ENCODE measurements around the gene CHD2. TPM values are rescaled to one million over a fixed set of nuclear protein-coding genes. Genes with fewer than 3 reads are reported as not detected.

The CHD2 gene
- total RNA-seq, 1 donor from 2014 or later = 105 TPM

DNA sequence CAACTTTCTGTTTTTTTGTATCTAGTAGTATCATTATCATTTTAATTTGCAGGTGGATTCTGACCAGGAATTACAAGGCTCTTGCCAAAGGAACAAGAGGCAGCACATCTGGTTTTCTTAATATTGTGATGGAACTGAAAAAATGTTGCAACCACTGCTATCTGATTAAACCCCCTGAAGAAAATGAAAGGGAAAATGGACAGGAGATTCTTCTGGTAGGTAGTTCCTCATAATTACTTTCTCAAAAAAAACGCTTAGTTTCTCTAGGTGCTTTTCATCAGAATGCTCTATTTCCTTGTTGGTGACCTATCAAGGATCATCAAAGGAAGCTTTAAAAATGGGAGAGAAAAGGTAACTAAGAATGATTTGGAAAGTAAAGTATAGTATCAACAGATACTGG is 71.6 kb downstream of the CHD2 start:
- no peak overlapping the region for H3K4me3 ChIP-seq (ENCODE audit: insufficient read depth, low read depth, low read length)
- H3K36me3 ChIP-seq (ENCODE audit: insufficient read depth, low read length) = peaks cover 80% of the 10 kb centered on the region
- no peak overlapping the region for H3K27ac ChIP-seq (ENCODE audit: low read depth, low read length)
- no peak overlapping the region for H3K9ac ChIP-seq (ENCODE audit: low read length)
- Mint-ChIP-seq H3K9me3 (ENCODE audit: unreplicated experiment) (no peaks in the 10 kb centered on the region), H3K27ac (ENCODE audit: unreplicated experiment) (no peak overlapping the region), H3K4me3 (ENCODE audit: unreplicated experiment) (no peak overlapping the region), H3K4me1 (ENCODE audit: low read depth, unreplicated experiment) (peaks cover 12% of the 10 kb centered on the region), H3K36me3 (ENCODE audit: low read depth, unreplicated experiment) (peaks cover 38% of the 10 kb centered on the region), H3K27me3 (ENCODE audit: low read depth, unreplicated experiment) (no peaks in the 10 kb centered on the region)
- no peak for FAIRE-seq
- H2AFZ ChIP-seq (ENCODE audit: low read depth, low read length) = no peak overlapping the region
- H3K79me2 ChIP-seq (ENCODE audit: insufficient read depth, low read length) = peaks cover 82% of the 10 kb centered on the region
- no peaks in the 10 kb centered on the region for H3K27me3 ChIP-seq (ENCODE audit: insufficient read depth, low read length)
- H3K4me1 ChIP-seq (ENCODE audit: insufficient read depth, low read length) = no peaks in the 10 kb centered on the region
- no peak for DNase-seq (ENCODE audit: low read depth)
- no peak overlapping the region for H3K4me2 ChIP-seq (ENCODE audit: low read length)
- H4K20me1 ChIP-seq (ENCODE audit: insufficient read depth, low read length) = peaks cover 64% of the 10 kb centered on the region
- TF ChIP-seq, protein P1, sequence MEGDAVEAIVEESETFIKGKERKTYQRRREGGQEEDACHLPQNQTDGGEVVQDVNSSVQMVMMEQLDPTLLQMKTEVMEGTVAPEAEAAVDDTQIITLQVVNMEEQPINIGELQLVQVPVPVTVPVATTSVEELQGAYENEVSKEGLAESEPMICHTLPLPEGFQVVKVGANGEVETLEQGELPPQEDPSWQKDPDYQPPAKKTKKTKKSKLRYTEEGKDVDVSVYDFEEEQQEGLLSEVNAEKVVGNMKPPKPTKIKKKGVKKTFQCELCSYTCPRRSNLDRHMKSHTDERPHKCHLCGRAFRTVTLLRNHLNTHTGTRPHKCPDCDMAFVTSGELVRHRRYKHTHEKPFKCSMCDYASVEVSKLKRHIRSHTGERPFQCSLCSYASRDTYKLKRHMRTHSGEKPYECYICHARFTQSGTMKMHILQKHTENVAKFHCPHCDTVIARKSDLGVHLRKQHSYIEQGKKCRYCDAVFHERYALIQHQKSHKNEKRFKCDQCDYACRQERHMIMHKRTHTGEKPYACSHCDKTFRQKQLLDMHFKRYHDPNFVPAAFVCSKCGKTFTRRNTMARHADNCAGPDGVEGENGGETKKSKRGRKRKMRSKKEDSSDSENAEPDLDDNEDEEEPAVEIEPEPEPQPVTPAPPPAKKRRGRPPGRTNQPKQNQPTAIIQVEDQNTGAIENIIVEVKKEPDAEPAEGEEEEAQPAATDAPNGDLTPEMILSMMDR (IDR thresholded peaks at IDR 0.05; ENCODE audit: insufficient read depth, low read depth, low read length) = no peak
- TF ChIP-seq EZH2 (IDR thresholded peaks at IDR 0.05; ENCODE audit: insufficient read depth, low read length) = no peak
- no peaks in the 10 kb centered on the region for H3K9me3 ChIP-seq (ENCODE audit: insufficient read depth, low read depth, low read length)

DNA sequence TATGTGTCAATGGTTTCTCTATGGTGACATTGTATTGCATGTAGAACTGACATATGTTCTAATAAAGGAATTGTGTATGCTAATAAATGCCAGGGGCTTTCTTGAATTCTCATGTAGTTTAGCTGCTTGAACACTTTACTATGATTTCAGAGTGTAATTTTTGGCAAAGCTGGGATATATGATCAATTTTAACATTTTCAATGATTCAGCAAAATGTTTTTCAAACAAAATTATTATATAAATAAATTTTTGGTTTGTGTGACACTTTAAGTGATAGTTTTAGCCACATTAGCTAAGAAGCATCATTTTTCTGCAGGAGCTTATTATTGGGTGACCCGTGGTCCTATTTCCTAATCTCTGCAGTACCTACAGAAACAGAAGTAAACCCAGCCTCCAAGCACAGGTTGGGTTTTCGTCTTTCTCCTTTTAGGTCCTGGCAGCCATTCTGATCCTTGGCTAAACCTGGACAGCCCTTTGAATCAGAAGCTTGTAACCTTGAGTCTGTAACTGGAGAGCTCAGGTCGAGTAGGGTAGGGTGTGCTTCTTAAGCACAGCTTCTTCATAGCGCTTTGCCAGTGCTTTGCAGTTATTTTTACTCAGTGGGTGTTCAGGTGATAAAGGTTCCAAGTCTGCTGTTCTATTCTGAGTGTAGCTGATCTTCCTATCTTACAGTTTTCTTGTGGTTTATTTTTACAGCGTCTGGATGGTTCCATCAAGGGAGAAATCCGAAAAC is 74.2 kb downstream of the CHD2 start:
- H3K4me3 Mint-ChIP-seq (ENCODE audit: unreplicated experiment) = no peak overlapping the region
- peaks cover 29% of the 10 kb centered on the region for H3K36me3 Mint-ChIP-seq (ENCODE audit: low read depth, unreplicated experiment)
- peaks cover 19% of the 10 kb centered on the region for H3K4me1 Mint-ChIP-seq (ENCODE audit: low read depth, unreplicated experiment)
- no peak overlapping the region for H2AFZ ChIP-seq (ENCODE audit: low read depth, low read length)
- peaks cover 69% of the 10 kb centered on the region for H4K20me1 ChIP-seq (ENCODE audit: insufficient read depth, low read length)
- no peak for TF ChIP-seq EZH2 (IDR thresholded peaks at IDR 0.05; ENCODE audit: insufficient read depth, low read length)
- H3K36me3 ChIP-seq (ENCODE audit: insufficient read depth, low read length) = peaks cover 82% of the 10 kb centered on the region
- DNase-seq (ENCODE audit: low read depth) = no peak
- peaks cover 3% of the 10 kb centered on the region for H3K4me1 ChIP-seq (ENCODE audit: insufficient read depth, low read length)
- H3K4me3 ChIP-seq (ENCODE audit: insufficient read depth, low read depth, low read length) = no peak overlapping the region
- no peaks in the 10 kb centered on the region for H3K27me3 ChIP-seq (ENCODE audit: insufficient read depth, low read length)
- H3K9me3 Mint-ChIP-seq (ENCODE audit: unreplicated experiment) = no peaks in the 10 kb centered on the region
- peaks cover 65% of the 10 kb centered on the region for H3K79me2 ChIP-seq (ENCODE audit: insufficient read depth, low read length)
- FAIRE-seq = no peak
- H3K4me2 ChIP-seq (ENCODE audit: low read length) = no peak overlapping the region
- no peak overlapping the region for H3K27ac Mint-ChIP-seq (ENCODE audit: unreplicated experiment)
- H3K9ac ChIP-seq (ENCODE audit: low read length) = no peak overlapping the region
- H3K27me3 Mint-ChIP-seq (ENCODE audit: low read depth, unreplicated experiment) = no peaks in the 10 kb centered on the region
- no peaks in the 10 kb centered on the region for H3K9me3 ChIP-seq (ENCODE audit: insufficient read depth, low read depth, low read length)
- no peak overlapping the region for H3K27ac ChIP-seq (ENCODE audit: low read depth, low read length)

DNA sequence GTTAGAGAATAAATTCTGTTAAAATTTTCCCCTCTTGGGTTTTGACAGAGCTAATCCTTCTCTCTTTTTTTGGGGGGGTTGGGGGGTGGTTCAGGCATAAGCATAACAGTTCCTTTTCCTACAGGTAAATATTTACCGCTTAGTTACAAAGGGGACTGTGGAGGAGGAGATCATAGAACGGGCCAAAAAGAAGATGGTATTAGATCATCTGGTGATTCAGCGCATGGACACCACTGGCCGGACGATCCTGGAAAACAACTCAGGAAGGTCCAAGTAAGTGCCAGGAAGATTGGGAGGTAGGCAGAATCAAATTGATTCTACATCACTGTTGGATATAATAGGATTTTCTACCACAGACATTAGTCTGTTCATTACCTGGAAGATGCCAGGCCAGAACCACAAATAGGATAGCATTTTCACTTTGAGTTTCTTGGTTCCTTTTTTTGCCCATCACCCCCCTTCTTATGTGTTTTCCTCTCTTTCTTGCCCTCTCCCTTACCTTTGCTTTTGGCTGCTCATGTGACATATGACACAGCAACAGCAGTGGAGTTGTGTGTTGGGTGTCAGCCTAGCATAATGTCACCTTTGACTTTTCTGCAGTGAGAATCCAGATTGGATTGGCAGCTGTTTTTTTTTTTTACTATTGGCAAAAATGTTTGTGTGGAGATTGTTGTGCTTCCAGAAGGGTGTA is 79.0 kb downstream of the CHD2 start:
- Histone ChIP-seq H3K9me3 (ENCODE audit: insufficient read depth, low read depth, low read length) (no peaks in the 10 kb centered on the region), H2AFZ (ENCODE audit: low read depth, low read length) (no peak overlapping the region), H3K79me2 (ENCODE audit: insufficient read depth, low read length) (peaks cover 53% of the 10 kb centered on the region), H4K20me1 (ENCODE audit: insufficient read depth, low read length) (peaks cover 59% of the 10 kb centered on the region), H3K9ac (ENCODE audit: low read length) (no peak overlapping the region), H3K4me3 (ENCODE audit: insufficient read depth, low read depth, low read length) (no peak overlapping the region), H3K27ac (ENCODE audit: low read depth, low read length) (peak overlapping the region; percentile 1), H3K36me3 (ENCODE audit: insufficient read depth, low read length) (peaks cover 80% of the 10 kb centered on the region), H3K27me3 (ENCODE audit: insufficient read depth, low read length) (no peaks in the 10 kb centered on the region), H3K4me2 (ENCODE audit: low read length) (no peak overlapping the region), H3K4me1 (ENCODE audit: insufficient read depth, low read length) (peaks cover 21% of the 10 kb centered on the region)
- Mint-ChIP-seq H3K4me3 (ENCODE audit: unreplicated experiment) (no peak overlapping the region), H3K4me1 (ENCODE audit: low read depth, unreplicated experiment) (peaks cover 18% of the 10 kb centered on the region), H3K27ac (ENCODE audit: unreplicated experiment) (peak overlapping the region; percentile 74), H3K9me3 (ENCODE audit: unreplicated experiment) (no peaks in the 10 kb centered on the region), H3K36me3 (ENCODE audit: low read depth, unreplicated experiment) (peaks cover 16% of the 10 kb centered on the region), H3K27me3 (ENCODE audit: low read depth, unreplicated experiment) (no peaks in the 10 kb centered on the region)
- FAIRE-seq = peak; percentile 17
- TF ChIP-seq, protein P1 (IDR thresholded peaks at IDR 0.05; ENCODE audit: insufficient read depth, low read depth, low read length) = no peak
- peak; percentile 57 for DNase-seq (ENCODE audit: low read depth)

All from astrocyte (in vitro differentiated cells and primary cell).